ENCODE results near the gene ABCD4. TPM values are rescaled to one million over a fixed set of nuclear protein-coding genes. Genes with fewer than 3 reads are reported as not detected.

ABCD4 gene
- polyA plus RNA-seq, 1 donor from 2014 or later = 106 TPM

DNA sequence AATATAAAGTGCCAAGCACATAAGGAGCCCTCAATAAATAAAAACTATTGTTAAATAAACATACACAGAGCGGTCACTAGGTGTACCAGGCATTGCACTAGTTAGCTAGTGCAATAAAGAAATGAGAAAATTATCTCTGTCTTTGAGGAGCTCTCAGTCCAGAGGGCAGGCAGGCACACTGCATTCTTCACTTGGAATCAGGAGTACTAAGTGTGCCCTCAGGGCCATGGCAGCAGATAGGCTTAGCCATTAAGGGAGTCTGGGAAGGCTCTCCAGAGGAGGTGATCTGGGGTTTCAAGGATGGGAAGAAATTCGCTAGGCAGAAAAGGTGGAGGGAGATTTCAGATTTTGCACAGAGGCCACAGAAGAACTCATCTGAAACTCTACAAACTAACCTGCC is 9.1 kb downstream of the ABCD4 start:
- Histone ChIP-seq H3K9ac (ENCODE audit: low read length) (no peak overlapping the region), H2AFZ (ENCODE audit: low read depth, low read length) (no peak overlapping the region), H3K4me3 (ENCODE audit: low read length) (no peak overlapping the region), H3K27ac (ENCODE audit: low read length) (no peak overlapping the region), H3K79me2 (replicated peaks; ENCODE audit: insufficient read depth, low read length) (no peaks in the 10 kb centered on the region), H3K4me2 (ENCODE audit: low read length) (no peak overlapping the region), H3K9me3 (ENCODE audit: low read length) (no peaks in the 10 kb centered on the region), H4K20me1 (ENCODE audit: insufficient read depth) (no peaks in the 10 kb centered on the region), H3K36me3 (ENCODE audit: insufficient read depth, low read length) (peaks cover 8% of the 10 kb centered on the region), H3F3A (ENCODE audit: insufficient read depth, low read length, poor library complexity, severe bottlenecking) (no peaks in the 10 kb centered on the region), H3K9me2 (ENCODE audit: insufficient read depth, low read length) (no peaks in the 10 kb centered on the region), H3K27me3 (ENCODE audit: insufficient read depth, low read depth, low read length) (no peaks in the 10 kb centered on the region)
- TF ChIP-seq, protein P1, sequence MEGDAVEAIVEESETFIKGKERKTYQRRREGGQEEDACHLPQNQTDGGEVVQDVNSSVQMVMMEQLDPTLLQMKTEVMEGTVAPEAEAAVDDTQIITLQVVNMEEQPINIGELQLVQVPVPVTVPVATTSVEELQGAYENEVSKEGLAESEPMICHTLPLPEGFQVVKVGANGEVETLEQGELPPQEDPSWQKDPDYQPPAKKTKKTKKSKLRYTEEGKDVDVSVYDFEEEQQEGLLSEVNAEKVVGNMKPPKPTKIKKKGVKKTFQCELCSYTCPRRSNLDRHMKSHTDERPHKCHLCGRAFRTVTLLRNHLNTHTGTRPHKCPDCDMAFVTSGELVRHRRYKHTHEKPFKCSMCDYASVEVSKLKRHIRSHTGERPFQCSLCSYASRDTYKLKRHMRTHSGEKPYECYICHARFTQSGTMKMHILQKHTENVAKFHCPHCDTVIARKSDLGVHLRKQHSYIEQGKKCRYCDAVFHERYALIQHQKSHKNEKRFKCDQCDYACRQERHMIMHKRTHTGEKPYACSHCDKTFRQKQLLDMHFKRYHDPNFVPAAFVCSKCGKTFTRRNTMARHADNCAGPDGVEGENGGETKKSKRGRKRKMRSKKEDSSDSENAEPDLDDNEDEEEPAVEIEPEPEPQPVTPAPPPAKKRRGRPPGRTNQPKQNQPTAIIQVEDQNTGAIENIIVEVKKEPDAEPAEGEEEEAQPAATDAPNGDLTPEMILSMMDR (IDR thresholded peaks at IDR 0.05; ENCODE audit: poor library complexity, severe bottlenecking) = no peak
- TF ChIP-seq SMC3 (conservative IDR thresholded peaks at IDR 0.05; ENCODE audit: poor library complexity) (no peak), EZH2 (IDR thresholded peaks at IDR 0.05; ENCODE audit: borderline replicate concordance, insufficient read depth, low read length, poor library complexity, severe bottlenecking) (no peak), POLR2AphosphoS5 (IDR thresholded peaks at IDR 0.05) (no peak), RAD21 (conservative IDR thresholded peaks at IDR 0.05) (no peak), EP300 (conservative IDR thresholded peaks at IDR 0.05; ENCODE audit: poor library complexity, severe bottlenecking) (no peak), MXI1 (conservative IDR thresholded peaks at IDR 0.05; ENCODE audit: poor library complexity, severe bottlenecking) (no peak), TAF1 (IDR thresholded peaks at IDR 0.05; ENCODE audit: low read depth) (no peak)
- TF ChIP-seq, protein P2, sequence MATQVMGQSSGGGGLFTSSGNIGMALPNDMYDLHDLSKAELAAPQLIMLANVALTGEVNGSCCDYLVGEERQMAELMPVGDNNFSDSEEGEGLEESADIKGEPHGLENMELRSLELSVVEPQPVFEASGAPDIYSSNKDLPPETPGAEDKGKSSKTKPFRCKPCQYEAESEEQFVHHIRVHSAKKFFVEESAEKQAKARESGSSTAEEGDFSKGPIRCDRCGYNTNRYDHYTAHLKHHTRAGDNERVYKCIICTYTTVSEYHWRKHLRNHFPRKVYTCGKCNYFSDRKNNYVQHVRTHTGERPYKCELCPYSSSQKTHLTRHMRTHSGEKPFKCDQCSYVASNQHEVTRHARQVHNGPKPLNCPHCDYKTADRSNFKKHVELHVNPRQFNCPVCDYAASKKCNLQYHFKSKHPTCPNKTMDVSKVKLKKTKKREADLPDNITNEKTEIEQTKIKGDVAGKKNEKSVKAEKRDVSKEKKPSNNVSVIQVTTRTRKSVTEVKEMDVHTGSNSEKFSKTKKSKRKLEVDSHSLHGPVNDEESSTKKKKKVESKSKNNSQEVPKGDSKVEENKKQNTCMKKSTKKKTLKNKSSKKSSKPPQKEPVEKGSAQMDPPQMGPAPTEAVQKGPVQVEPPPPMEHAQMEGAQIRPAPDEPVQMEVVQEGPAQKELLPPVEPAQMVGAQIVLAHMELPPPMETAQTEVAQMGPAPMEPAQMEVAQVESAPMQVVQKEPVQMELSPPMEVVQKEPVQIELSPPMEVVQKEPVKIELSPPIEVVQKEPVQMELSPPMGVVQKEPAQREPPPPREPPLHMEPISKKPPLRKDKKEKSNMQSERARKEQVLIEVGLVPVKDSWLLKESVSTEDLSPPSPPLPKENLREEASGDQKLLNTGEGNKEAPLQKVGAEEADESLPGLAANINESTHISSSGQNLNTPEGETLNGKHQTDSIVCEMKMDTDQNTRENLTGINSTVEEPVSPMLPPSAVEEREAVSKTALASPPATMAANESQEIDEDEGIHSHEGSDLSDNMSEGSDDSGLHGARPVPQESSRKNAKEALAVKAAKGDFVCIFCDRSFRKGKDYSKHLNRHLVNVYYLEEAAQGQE (IDR thresholded peaks at IDR 0.05; ENCODE audit: borderline replicate concordance) = no peak

DNA sequence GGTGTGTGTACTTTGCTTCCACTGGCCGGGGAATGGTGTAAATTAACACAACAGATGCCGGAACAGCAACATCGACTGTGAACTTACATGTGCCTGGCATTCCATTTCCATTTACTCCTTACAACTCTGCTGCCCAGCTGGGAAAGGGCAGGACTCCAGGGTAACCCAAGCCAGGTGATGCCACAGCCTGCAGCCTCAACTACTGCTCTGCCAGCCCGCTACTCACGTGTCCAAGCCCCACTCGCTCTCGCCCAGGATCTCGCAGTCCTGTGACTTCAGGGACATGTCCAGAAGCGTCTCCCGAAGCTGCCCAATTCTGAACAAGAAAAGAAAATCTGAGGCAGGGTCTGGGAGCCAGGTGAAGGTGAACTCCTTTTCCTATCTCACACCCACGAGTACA is 10.7 kb downstream of the ABCD4 start:
- Histone ChIP-seq H3F3A (ENCODE audit: insufficient read depth, low read length, poor library complexity, severe bottlenecking) (no peaks in the 10 kb centered on the region), H3K9me3 (ENCODE audit: low read length) (no peaks in the 10 kb centered on the region), H3K79me2 (replicated peaks; ENCODE audit: insufficient read depth, low read length) (no peaks in the 10 kb centered on the region), H2AFZ (ENCODE audit: low read depth, low read length) (no peak overlapping the region), H4K20me1 (ENCODE audit: insufficient read depth) (no peaks in the 10 kb centered on the region), H3K27ac (ENCODE audit: low read length) (no peak overlapping the region), H3K27me3 (ENCODE audit: insufficient read depth, low read depth, low read length) (no peaks in the 10 kb centered on the region), H3K4me3 (ENCODE audit: low read length) (no peak overlapping the region), H3K4me2 (ENCODE audit: low read length) (no peak overlapping the region), H3K9me2 (ENCODE audit: insufficient read depth, low read length) (no peaks in the 10 kb centered on the region), H3K9ac (ENCODE audit: low read length) (no peak overlapping the region), H3K36me3 (ENCODE audit: insufficient read depth, low read length) (peaks cover 8% of the 10 kb centered on the region)
- no peak for TF ChIP-seq POLR2AphosphoS5 (IDR thresholded peaks at IDR 0.05)
- TF ChIP-seq RAD21 (conservative IDR thresholded peaks at IDR 0.05) = no peak
- TF ChIP-seq TAF1 (IDR thresholded peaks at IDR 0.05; ENCODE audit: low read depth) = no peak
- TF ChIP-seq, protein P2 (IDR thresholded peaks at IDR 0.05; ENCODE audit: borderline replicate concordance) = no peak
- TF ChIP-seq MXI1 (conservative IDR thresholded peaks at IDR 0.05; ENCODE audit: poor library complexity, severe bottlenecking) = no peak
- TF ChIP-seq SMC3 (conservative IDR thresholded peaks at IDR 0.05; ENCODE audit: poor library complexity) = no peak
- TF ChIP-seq EZH2 (IDR thresholded peaks at IDR 0.05; ENCODE audit: borderline replicate concordance, insufficient read depth, low read length, poor library complexity, severe bottlenecking) = no peak
- TF ChIP-seq, protein P1 (IDR thresholded peaks at IDR 0.05; ENCODE audit: poor library complexity, severe bottlenecking) = no peak
- no peak for TF ChIP-seq EP300 (conservative IDR thresholded peaks at IDR 0.05; ENCODE audit: poor library complexity, severe bottlenecking)

Data from neural cell (in vitro differentiated cells).